WTC11 (cell line): ENCODE measurements around the gene EXOSC6. TPM values are rescaled to one million over a fixed set of nuclear protein-coding genes. Genes with fewer than 3 reads are reported as not detected.

Experiments
- GTF2I ChIP-seq: fragments of 250-450 bp; sonication (Bioruptor Pico); conservative IDR thresholded peaks from 2 replicates; pipeline ENCODE4 v1.4.0; 2021; ENCODE audit warnings: mild to moderate bottlenecking
- JAZF1 ChIP-seq: fragments of 250-450 bp; sonication (Bioruptor Pico); IDR thresholded peaks from 2 replicates; pipeline ENCODE4 v1.9.0; 2021; ENCODE audit warnings: moderate library complexity, mild to moderate bottlenecking, inconsistent platforms
- NFYB ChIP-seq: sonication (generic); formaldehyde crosslinking; conservative IDR thresholded peaks from 2 replicates; pipeline ENCODE4 v1.8.0; 2022; ENCODE audit warnings: low read depth, missing genetic modification reagents
- OVOL2 ChIP-seq: fragments of 250-450 bp; sonication (Bioruptor Pico); IDR thresholded peaks from 2 replicates; pipeline ENCODE4 v1.9.0; 2021; ENCODE audit warnings: mild to moderate bottlenecking, borderline replicate concordance
- PRRX2 ChIP-seq: fragments of 250-450 bp; sonication (Bioruptor Pico); IDR thresholded peaks from 2 replicates; pipeline ENCODE4 v1.8.0; 2021; ENCODE audit warnings: mild to moderate bottlenecking
- RORB ChIP-seq: fragments of 250-450 bp; sonication (Bioruptor Pico); IDR thresholded peaks from 2 replicates; pipeline ENCODE4 v1.9.0; 2021; ENCODE audit warnings: mild to moderate bottlenecking
- SOX15 ChIP-seq: fragments of 250-450 bp; sonication (Bioruptor Pico); IDR thresholded peaks from 2 replicates; pipeline ENCODE4 v1.9.0; 2021; ENCODE audit warnings: mild to moderate bottlenecking
- TEAD1 ChIP-seq: sonication (generic); formaldehyde crosslinking; IDR thresholded peaks from 2 replicates; pipeline ENCODE4 v1.8.0; 2022; ENCODE audit warnings: mild to moderate bottlenecking, missing genetic modification reagents
- TP53 ChIP-seq: sonication (generic); formaldehyde crosslinking; IDR thresholded peaks from 2 replicates; pipeline ENCODE4 v1.8.1; 2023; ENCODE audit warnings: mild to moderate bottlenecking, missing genetic modification reagents
- ZBTB21 ChIP-seq: sonication (generic); formaldehyde crosslinking; IDR thresholded peaks from 2 replicates; pipeline ENCODE4 v1.8.1; 2023; ENCODE audit warnings: mild to moderate bottlenecking, missing genetic modification reagents, borderline replicate concordance
- ZNF121 ChIP-seq: sonication (generic); formaldehyde crosslinking; IDR thresholded peaks from 2 replicates; pipeline ENCODE4 v1.8.0; 2023; ENCODE audit warnings: missing genetic modification reagents
- ZNF232 ChIP-seq: sonication (generic); formaldehyde crosslinking; IDR thresholded peaks from 2 replicates; pipeline ENCODE4 v1.8.0; 2022; ENCODE audit warnings: mild to moderate bottlenecking, missing genetic modification reagents
- ZNF317 ChIP-seq: sonication (generic); formaldehyde crosslinking; IDR thresholded peaks from 2 replicates; pipeline ENCODE4 v1.8.1; 2023; ENCODE audit warnings: low read depth, mild to moderate bottlenecking, moderate library complexity, missing genetic modification reagents, borderline replicate concordance
- ZNF671 ChIP-seq: fragments of 250-450 bp; sonication (Bioruptor Pico); IDR thresholded peaks from 2 replicates; pipeline ENCODE4 v1.8.0; 2021; ENCODE audit warnings: mild to moderate bottlenecking
- total RNA-seq: library from RNA; stranded (reverse); gene quantifications from 3 replicates; pipeline ENCODE4 v1.2.3, GENCODE V29; 2021
- TF ChIP-seq, protein P1 (sequence below): sonication (generic); formaldehyde crosslinking; conservative IDR thresholded peaks from 2 replicates; pipeline ENCODE4 v1.8.1; 2023; ENCODE audit warnings: mild to moderate bottlenecking, low read depth, missing genetic modification reagents, moderate library complexity
- TF ChIP-seq, protein P2 (sequence below): sonication (generic); formaldehyde crosslinking; IDR thresholded peaks from 2 replicates; pipeline ENCODE4 v1.8.0; 2023; ENCODE audit warnings: missing genetic modification reagents
- TF ChIP-seq, protein P3 (sequence below): sonication (generic); formaldehyde crosslinking; IDR thresholded peaks from 2 replicates; pipeline ENCODE4 v1.8.1; 2022; ENCODE audit warnings: mild to moderate bottlenecking, missing genetic modification reagents, moderate library complexity, borderline replicate concordance
- TF ChIP-seq, protein P4 (sequence below): sonication (generic); formaldehyde crosslinking; IDR thresholded peaks from 2 replicates; pipeline ENCODE4 v1.8.0; 2023; ENCODE audit warnings: mild to moderate bottlenecking, missing genetic modification reagents
- TF ChIP-seq, protein P5 (sequence below): sonication (generic); formaldehyde crosslinking; IDR thresholded peaks from 2 replicates; pipeline ENCODE4 v1.8.1; 2023; ENCODE audit warnings: mild to moderate bottlenecking, missing genetic modification reagents, borderline replicate concordance
- TF ChIP-seq, protein P6 (sequence below): fragments of 250-450 bp; sonication (Bioruptor Pico); IDR thresholded peaks from 2 replicates; pipeline ENCODE4 v1.9.0; 2021; ENCODE audit warnings: mild to moderate bottlenecking
- TF ChIP-seq, protein P7 (sequence below): sonication (generic); formaldehyde crosslinking; IDR thresholded peaks from 2 replicates; pipeline ENCODE4 v1.8.0; 2022; ENCODE audit warnings: mild to moderate bottlenecking, missing genetic modification reagents
- TF ChIP-seq, protein P8 (sequence below): sonication (generic); formaldehyde crosslinking; conservative IDR thresholded peaks from 2 replicates; pipeline ENCODE4 v1.8.1; 2022; ENCODE audit warnings: mild to moderate bottlenecking, missing genetic modification reagents

The EXOSC6 gene
- total RNA-seq, 1 experiment from 2014 or later, result 27.3 TPM

DNA sequence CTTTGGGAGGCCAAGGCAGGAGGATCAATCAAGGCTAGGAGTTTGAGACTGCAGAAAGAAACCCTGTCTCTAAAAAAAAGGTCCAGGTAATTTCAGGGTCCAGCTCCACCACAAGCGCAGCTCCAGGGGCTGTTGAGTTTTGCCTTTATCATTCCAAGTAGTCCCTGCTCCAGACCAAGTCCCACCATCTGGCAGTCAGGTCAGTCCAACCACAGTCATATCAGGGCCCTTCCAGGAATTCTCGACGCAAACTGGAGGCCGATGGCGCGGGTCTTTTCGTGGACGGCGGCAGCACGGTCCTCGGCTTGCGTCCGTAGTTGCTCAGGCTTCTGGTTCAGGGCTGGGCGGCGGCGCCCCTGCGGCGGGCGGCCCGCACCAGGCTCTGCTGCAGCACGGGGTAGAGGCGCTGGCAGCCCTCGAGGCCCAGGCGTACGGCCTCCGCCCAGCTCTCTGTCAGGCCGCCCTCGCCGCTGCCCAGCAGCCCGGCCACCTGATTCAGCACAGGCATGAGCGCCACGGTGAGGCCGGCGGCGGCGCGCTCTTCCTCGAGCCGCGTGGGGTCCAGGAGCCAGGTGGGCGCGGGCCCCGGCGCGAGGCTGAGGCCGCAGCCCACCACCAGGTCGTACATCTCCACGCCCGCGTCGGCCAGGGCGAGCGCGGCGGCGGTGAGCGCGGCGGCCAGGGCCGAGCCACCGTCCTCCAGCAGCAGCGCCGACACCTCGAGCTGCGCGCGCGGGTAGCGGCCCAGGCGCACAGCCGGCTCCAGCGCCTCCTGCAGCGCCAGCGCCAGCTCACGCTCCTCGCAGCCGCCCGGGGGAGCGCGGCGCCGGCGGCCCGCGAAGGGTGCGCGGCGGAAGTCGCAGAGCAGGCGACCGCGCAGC, 752 bp downstream of the EXOSC6 start (continued):
- TF ChIP-seq, protein P1, sequence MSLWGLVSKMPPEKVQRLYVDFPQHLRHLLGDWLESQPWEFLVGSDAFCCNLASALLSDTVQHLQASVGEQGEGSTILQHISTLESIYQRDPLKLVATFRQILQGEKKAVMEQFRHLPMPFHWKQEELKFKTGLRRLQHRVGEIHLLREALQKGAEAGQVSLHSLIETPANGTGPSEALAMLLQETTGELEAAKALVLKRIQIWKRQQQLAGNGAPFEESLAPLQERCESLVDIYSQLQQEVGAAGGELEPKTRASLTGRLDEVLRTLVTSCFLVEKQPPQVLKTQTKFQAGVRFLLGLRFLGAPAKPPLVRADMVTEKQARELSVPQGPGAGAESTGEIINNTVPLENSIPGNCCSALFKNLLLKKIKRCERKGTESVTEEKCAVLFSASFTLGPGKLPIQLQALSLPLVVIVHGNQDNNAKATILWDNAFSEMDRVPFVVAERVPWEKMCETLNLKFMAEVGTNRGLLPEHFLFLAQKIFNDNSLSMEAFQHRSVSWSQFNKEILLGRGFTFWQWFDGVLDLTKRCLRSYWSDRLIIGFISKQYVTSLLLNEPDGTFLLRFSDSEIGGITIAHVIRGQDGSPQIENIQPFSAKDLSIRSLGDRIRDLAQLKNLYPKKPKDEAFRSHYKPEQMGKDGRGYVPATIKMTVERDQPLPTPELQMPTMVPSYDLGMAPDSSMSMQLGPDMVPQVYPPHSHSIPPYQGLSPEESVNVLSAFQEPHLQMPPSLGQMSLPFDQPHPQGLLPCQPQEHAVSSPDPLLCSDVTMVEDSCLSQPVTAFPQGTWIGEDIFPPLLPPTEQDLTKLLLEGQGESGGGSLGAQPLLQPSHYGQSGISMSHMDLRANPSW (CRISPR knock-in tag), result no peak
- no peak for TF ChIP-seq ZNF317
- TF ChIP-seq RORB (CRISPR knock-in tag), result no peak
- no peak for TF ChIP-seq PRRX2 (CRISPR knock-in tag)
- TF ChIP-seq, protein P2, sequence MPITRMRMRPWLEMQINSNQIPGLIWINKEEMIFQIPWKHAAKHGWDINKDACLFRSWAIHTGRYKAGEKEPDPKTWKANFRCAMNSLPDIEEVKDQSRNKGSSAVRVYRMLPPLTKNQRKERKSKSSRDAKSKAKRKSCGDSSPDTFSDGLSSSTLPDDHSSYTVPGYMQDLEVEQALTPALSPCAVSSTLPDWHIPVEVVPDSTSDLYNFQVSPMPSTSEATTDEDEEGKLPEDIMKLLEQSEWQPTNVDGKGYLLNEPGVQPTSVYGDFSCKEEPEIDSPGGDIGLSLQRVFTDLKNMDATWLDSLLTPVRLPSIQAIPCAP (CRISPR knock-in tag), result no peak
- TF ChIP-seq, protein P3, sequence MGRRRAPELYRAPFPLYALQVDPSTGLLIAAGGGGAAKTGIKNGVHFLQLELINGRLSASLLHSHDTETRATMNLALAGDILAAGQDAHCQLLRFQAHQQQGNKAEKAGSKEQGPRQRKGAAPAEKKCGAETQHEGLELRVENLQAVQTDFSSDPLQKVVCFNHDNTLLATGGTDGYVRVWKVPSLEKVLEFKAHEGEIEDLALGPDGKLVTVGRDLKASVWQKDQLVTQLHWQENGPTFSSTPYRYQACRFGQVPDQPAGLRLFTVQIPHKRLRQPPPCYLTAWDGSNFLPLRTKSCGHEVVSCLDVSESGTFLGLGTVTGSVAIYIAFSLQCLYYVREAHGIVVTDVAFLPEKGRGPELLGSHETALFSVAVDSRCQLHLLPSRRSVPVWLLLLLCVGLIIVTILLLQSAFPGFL (CRISPR knock-in tag), result peak; percentile 67; the same call in 1 of the 2 replicates
- no peak for TF ChIP-seq OVOL2
- TF ChIP-seq, protein P4, sequence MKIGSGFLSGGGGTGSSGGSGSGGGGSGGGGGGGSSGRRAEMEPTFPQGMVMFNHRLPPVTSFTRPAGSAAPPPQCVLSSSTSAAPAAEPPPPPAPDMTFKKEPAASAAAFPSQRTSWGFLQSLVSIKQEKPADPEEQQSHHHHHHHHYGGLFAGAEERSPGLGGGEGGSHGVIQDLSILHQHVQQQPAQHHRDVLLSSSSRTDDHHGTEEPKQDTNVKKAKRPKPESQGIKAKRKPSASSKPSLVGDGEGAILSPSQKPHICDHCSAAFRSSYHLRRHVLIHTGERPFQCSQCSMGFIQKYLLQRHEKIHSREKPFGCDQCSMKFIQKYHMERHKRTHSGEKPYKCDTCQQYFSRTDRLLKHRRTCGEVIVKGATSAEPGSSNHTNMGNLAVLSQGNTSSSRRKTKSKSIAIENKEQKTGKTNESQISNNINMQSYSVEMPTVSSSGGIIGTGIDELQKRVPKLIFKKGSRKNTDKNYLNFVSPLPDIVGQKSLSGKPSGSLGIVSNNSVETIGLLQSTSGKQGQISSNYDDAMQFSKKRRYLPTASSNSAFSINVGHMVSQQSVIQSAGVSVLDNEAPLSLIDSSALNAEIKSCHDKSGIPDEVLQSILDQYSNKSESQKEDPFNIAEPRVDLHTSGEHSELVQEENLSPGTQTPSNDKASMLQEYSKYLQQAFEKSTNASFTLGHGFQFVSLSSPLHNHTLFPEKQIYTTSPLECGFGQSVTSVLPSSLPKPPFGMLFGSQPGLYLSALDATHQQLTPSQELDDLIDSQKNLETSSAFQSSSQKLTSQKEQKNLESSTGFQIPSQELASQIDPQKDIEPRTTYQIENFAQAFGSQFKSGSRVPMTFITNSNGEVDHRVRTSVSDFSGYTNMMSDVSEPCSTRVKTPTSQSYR (CRISPR knock-in tag), result no peak
- TF ChIP-seq ZNF232 (CRISPR knock-in tag), result no peak
- TF ChIP-seq, protein P5, sequence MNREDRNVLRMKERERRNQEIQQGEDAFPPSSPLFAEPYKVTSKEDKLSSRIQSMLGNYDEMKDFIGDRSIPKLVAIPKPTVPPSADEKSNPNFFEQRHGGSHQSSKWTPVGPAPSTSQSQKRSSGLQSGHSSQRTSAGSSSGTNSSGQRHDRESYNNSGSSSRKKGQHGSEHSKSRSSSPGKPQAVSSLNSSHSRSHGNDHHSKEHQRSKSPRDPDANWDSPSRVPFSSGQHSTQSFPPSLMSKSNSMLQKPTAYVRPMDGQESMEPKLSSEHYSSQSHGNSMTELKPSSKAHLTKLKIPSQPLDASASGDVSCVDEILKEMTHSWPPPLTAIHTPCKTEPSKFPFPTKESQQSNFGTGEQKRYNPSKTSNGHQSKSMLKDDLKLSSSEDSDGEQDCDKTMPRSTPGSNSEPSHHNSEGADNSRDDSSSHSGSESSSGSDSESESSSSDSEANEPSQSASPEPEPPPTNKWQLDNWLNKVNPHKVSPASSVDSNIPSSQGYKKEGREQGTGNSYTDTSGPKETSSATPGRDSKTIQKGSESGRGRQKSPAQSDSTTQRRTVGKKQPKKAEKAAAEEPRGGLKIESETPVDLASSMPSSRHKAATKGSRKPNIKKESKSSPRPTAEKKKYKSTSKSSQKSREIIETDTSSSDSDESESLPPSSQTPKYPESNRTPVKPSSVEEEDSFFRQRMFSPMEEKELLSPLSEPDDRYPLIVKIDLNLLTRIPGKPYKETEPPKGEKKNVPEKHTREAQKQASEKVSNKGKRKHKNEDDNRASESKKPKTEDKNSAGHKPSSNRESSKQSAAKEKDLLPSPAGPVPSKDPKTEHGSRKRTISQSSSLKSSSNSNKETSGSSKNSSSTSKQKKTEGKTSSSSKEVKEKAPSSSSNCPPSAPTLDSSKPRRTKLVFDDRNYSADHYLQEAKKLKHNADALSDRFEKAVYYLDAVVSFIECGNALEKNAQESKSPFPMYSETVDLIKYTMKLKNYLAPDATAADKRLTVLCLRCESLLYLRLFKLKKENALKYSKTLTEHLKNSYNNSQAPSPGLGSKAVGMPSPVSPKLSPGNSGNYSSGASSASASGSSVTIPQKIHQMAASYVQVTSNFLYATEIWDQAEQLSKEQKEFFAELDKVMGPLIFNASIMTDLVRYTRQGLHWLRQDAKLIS (CRISPR knock-in tag), result no peak
- TF ChIP-seq ZNF671 (CRISPR knock-in tag), result no peak
- TF ChIP-seq, protein P6, sequence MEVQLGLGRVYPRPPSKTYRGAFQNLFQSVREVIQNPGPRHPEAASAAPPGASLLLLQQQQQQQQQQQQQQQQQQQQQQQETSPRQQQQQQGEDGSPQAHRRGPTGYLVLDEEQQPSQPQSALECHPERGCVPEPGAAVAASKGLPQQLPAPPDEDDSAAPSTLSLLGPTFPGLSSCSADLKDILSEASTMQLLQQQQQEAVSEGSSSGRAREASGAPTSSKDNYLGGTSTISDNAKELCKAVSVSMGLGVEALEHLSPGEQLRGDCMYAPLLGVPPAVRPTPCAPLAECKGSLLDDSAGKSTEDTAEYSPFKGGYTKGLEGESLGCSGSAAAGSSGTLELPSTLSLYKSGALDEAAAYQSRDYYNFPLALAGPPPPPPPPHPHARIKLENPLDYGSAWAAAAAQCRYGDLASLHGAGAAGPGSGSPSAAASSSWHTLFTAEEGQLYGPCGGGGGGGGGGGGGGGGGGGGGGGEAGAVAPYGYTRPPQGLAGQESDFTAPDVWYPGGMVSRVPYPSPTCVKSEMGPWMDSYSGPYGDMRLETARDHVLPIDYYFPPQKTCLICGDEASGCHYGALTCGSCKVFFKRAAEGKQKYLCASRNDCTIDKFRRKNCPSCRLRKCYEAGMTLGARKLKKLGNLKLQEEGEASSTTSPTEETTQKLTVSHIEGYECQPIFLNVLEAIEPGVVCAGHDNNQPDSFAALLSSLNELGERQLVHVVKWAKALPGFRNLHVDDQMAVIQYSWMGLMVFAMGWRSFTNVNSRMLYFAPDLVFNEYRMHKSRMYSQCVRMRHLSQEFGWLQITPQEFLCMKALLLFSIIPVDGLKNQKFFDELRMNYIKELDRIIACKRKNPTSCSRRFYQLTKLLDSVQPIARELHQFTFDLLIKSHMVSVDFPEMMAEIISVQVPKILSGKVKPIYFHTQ (CRISPR knock-in tag), result no peak
- TF ChIP-seq, protein P7, sequence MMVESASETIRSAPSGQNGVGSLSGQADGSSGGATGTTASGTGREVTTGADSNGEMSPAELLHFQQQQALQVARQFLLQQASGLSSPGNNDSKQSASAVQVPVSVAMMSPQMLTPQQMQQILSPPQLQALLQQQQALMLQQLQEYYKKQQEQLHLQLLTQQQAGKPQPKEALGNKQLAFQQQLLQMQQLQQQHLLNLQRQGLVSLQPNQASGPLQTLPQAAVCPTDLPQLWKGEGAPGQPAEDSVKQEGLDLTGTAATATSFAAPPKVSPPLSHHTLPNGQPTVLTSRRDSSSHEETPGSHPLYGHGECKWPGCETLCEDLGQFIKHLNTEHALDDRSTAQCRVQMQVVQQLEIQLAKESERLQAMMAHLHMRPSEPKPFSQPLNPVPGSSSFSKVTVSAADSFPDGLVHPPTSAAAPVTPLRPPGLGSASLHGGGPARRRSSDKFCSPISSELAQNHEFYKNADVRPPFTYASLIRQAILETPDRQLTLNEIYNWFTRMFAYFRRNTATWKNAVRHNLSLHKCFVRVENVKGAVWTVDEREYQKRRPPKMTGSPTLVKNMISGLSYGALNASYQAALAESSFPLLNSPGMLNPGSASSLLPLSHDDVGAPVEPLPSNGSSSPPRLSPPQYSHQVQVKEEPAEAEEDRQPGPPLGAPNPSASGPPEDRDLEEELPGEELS (CRISPR knock-in tag), result peak; percentile 93
- no peak for TF ChIP-seq ZBTB21 (CRISPR knock-in tag)
- TF ChIP-seq TP53 (CRISPR knock-in tag), result no peak
- no peak for TF ChIP-seq JAZF1 (CRISPR knock-in tag)
- TF ChIP-seq GTF2I (CRISPR knock-in tag), result no peak
- TF ChIP-seq, protein P8, sequence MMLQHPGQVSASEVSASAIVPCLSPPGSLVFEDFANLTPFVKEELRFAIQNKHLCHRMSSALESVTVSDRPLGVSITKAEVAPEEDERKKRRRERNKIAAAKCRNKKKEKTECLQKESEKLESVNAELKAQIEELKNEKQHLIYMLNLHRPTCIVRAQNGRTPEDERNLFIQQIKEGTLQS (CRISPR knock-in tag), result no peak
- TF ChIP-seq TEAD1 (CRISPR knock-in tag), result no peak
- no peak for TF ChIP-seq ZNF121 (CRISPR knock-in tag)
- TF ChIP-seq NFYB (CRISPR knock-in tag), result no peak; the same call in 1 of the 2 replicates
- TF ChIP-seq SOX15 (CRISPR knock-in tag), result no peak
